Fibroblast of gingiva (primary cell): ENCODE measurements around the gene METRN.
"Not testable (repeated sequence)": the region's sequence is repeated elsewhere in the genome, so short reads cannot be mapped to it uniquely, and the experiment has no call there.

Experiments used
- DNase-seq: peaks from one replicate; pipeline ENCODE4 v3.0.0-alpha.2; 2011; ENCODE audit warnings: low read depth

The METRN gene

DNA sequence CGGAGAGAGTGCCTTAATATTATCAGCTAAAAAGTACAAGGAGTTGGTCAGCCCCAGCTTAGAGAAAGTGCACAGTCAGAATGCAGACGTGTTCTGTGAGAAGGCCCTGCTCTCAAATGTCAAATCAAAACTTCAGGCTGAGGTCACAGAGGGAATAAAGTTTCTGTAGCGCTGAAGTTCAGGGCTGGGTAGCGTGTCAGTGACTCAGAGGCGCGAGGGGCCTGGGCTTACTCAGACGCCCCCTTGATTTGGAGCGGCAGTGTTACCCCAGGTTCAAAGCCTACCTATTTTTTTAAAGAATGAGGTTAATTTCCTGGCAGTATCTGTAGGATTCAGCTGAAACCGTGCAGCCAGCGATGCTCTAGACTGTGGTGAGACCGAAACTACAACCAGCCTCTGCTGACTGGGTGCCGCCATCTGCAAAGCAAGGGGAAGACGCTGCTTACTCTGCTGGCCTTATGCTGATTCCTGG, 21.1 kb downstream of the METRN start:
- DNase-seq = no peak

DNA sequence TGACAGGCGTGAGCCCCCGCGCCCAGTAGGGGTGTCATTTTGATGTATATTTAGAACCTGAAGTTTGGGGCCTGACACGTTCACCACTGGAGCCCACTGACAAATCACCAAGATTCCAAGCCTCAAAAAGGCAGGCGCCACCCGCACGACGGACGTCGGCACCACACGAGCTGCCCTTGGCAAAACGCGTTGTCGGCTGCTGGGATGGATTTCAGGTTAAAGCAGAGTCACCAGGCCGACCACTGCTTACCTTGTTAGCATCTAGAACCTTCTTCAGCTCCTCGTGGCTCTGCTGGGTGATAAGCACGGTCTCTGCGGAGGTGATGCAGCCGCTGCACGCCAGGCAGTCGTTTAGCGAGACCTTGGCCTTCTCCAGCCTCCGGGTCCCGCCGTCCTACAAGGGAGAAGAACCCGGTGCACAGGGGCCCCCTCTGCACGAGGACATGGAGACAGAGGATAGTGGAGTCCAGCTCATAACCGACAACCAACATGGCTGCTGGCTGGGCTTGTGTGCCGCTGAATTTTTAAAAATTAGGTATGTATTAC, 22.1 kb downstream of the METRN start:
- no peak for DNase-seq

DNA sequence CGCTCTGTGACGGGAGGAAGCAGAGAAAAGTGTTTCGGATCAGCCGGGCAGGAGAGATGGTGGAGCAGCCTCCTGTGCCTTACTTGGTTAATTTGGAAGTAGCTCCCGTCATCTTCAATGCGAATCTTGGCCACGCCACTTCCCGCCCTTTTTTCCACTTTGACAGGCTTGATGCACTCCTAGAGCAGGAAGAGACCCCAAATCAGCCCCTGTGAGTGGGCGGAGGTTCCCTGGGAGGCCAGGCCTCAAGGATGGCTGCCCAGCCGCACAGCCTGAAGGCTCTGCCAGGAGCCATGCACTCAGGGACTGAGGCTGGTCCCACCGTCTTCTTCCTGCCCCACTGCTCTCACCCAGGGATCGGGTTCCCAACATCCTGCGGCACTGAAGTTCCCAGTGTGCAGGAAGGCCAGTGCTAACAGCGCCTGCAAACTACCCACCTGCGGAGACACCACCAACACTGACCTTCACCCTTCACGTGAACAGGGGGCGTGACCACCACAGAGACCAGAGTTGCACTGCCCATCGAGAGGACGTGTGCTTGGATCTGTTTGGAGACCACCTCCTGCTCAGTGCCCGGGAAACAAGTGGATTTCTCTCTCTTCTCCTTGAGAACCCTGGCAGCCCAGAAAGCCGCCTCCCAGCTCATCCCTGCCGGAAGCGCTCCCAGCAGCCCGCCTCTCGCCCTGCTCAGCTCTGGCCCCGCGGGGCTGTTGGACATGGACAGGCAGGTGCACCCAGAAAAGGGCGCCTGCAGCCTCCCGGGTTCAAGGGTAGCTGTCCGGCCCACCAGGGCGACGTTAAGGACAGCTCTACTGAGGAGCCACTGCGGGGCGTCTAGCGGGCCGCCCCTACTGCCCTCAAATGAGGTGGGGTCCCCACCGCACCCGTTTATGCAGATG, 24.9 kb downstream of the METRN start:
- no peak for DNase-seq

DNA sequence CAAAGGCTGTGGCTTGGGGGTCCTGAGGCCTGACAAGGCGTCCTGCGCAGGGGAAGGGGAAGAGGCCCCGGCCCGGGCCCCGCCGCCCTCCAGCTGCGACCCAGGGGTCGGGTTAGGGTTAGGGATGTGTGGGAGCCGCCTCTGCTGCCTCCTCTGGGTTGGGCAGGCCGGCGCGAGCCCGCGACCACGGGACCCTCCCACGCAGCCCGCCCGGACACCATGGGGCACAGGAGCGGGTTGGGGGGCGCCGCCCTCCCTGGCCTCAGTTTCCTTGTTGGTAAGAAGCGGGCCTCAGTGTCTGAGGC, 25.5 kb downstream of the METRN start:
- DNase-seq = no peak

DNA sequence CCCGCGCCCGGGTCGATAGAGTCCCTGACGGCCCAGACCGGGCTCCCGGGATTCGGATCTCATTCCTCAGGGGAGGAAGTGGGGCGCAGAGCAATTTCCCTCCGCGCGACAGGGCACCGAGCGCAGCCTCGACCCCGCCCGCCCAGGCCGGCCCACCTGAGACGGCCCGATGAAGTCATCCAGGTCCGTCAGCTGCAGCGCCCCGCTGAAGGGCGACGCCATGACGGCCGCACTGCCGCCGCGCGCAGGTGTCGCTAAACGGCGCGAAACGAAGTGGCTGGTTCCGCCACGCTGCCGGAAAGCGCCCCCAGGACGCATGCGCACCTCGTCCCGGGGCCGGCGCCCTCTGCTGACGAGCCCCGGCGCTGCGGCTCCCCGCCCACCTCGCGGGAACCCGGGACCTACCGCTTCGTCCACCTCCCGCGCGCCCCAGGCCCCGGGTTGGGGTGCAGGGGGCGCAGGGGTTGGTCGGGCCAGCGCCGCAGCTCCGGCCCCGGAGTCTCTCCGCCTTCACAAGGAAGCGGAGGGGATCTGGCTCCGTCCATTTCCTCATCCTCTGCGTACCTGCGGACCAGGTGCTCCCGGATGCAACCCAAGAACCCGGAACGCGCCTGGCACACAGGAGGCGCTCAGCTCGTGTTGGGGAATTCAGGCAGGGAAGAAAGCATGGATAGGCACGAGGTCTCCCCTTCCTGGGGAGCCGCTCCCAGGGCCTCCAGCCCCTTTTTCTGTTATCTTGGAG, 26.0 kb downstream of the METRN start, which contains the start of gene CIAO3:
Gene CIAO3 (minus strand): TSS at position 234 of the 742 bp plus-strand sequence. CDS start 12 bp downstream, at position 222.
- DNase-seq = peak; percentile 91

DNA sequence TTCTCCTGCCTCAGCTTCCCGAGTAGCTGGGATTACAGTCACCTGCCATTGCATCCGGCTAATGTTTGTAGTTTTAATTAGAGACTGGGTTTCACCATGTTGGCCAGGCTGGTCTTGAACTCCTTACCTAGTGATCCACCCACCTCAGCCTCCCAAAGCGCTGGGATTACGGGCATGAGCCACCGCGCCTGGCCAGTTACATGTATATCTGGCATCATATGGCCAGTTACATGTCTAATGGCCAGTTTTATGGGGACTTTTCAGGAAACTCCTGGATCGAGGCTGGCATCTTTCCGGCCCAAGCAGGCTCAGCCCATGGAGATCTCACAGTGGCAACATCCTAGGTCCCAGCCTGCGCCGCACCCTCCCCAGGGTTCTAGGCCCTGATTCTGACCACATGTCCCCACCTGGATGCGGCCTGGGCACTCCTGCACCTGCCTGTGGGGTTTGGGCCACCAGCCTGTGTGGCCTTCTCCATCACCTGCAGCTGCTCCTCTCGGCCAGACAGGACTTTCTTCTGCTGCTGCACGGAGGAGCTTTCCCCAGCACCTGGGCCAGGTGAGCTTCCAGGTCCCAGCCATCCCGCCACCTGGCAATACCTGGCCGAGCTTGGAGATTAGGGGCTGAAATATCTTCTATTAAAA, 27.2 kb downstream of the METRN start:
- DNase-seq = no peak

DNA sequence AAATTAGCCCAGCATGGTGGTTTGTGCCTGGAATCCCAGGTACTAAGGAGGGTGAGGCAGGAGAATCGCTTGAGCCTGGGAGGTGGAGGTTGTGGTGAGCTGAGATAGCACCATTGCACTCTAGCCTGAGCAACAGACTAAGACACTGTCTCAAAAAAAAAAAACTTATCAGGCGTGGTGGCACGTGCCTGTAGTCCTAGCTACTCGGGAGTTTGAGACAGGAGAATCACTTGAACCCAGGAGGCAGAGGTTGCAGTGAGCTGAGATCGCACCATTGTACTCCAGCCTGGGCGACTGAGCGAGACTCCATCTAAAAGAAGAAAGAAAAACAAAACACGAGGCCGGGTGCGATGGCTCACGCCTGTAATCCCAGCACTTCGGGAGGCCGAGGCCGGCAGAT, 28.0 kb downstream of the METRN start:
- DNase-seq = not testable (repeated sequence)

DNA sequence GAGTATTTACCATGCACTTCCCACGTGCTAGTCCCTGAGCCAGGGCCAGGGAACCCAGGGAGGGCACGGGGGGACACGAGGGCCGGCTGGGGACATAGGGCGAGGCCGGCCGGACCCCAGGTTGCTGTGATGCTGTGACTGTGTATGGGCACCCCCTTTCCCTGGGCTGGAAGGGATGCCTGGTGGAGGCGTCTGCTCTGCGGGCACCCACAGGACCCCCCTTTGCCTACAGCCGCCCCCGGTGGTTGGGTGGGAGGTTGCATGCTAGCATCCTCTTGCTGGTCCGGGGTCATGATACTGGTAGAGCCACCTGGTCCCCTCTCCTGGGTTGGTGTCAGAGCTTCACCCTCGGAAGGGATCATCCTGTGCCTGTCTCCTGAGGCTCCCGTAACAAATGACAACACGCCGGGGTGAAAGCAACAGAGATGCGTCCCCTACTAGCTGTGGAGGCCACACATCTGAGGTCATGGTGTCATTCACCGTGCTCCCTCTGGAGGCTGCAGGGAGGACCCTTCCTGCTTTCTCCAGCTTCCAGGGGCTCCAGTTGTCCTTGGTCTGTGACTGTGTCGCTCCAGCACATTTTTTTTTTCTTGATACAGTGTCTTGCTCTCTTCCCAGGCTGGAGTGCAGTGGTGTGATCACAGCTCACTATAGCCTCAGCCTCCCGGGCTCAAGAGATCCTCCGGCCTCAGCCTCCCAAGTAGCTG, 29.0 kb downstream of the METRN start:
- DNase-seq = no peak

DNA sequence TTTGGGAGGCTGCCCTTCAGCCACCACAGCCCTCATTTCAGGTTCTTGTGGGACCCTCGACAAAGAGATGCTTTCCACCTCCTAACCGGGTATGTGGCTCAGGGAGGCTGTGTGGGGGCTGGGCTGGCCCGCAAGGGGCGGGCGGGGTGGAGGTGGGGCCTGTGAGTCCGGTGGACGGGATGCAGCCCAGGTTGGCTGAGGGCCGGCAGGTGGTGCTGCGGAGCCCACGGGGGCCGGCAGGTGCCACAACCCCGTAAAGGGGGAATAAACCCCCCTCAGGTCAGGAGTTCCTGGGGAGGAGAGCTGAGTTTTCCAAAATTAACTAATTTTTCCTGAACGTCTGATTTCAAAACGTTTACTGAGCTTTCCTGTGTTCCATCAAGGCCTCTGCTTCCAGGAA, 30.8 kb downstream of the METRN start:
- no peak for DNase-seq

DNA sequence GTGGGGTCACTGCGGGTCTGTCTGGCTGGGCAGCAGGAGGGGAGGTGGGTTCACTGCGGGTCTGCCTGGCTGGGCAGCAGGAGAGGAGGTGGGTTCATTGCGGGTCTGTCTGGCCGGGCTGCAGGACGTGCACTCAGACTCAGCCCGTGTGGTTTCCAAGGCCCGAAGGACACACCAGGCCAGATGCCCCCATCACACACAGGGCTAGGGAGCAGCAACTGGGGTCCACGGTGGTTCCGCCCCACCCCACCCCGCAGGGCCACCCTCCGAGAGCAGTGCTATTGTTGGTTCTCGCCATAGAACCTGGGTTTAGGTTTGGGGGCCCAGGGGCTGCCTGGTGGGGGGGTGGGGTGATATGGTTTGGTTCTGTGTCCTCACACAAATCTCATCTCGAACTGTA, 31.7 kb downstream of the METRN start:
- no peak for DNase-seq

DNA sequence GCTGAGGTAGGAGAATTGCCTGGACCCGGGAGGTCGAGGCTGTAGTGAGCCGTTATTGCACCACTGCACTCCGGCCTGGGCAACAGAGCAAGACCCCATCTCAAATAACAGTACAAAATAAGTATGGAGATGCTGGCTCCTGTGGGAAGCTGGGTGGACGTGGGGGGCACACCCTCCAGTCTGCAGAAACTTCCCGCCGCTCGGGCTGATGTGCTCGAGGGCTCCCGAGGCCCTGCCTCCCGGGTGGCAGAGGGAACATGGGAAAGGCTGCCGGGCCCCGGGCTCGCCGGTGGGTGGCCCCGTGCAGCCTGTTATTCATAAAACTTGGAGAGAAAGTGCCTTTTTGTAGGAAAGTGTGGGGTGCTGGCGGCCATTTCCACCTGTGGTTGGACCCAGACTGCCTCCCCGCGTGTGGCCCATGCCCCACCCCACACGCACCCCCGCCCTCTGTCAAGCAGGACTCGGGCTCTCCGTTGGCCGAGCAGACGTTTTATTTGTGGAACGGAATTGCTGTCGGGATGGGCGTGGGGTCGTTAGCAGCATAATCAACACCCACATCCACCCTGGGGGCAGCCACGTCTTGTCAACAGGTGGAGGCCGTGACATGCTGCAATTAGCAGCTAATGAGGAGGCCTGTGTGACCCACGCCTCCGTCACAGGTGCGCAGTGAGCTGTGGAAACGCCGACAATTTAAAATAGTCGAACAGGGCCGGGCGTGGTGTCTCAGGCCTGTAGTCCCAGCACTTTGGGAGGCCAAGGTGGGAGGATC, 33.2 kb downstream of the METRN start:
- DNase-seq = no peak

DNA sequence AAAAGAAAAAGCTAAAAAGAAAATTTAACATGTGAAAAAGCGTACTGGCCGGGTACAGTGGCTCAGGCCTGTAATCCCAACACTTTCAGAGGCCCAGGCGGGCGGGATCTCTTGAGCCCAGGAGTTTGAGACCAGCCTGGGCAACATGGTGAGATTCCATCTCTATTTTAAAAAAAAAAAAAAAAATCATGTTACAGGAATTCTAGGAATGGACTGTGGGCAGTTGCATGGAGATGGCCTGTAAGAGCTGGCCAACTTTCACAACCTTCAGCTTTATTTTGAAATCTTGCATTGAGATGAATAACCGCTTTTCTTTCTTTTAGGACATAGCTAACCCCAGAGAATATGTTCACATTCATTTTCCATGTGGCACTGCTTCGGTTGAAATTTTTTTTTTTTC, 34.1 kb downstream of the METRN start:
- peak; percentile 86 for DNase-seq

DNA sequence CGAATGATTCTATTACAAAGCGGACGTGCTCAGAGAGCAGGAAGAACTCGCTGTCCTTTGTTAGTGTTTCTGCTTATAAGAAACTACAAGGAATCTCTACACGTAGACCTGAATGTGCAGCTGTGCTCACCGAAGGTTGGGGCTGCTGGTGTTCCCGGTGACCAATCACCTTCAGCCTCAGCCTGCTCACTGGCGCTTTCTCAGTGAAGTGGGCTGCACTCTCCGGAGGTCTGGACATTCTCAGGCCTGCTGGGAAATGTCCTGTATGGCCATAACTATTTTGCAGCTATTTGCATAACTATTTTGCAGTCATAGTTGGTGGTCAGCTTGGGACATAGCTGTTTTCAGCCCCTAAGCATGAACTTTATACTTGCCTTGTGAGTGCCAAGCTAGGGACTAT, 35.6 kb downstream of the METRN start:
- DNase-seq = no peak

DNA sequence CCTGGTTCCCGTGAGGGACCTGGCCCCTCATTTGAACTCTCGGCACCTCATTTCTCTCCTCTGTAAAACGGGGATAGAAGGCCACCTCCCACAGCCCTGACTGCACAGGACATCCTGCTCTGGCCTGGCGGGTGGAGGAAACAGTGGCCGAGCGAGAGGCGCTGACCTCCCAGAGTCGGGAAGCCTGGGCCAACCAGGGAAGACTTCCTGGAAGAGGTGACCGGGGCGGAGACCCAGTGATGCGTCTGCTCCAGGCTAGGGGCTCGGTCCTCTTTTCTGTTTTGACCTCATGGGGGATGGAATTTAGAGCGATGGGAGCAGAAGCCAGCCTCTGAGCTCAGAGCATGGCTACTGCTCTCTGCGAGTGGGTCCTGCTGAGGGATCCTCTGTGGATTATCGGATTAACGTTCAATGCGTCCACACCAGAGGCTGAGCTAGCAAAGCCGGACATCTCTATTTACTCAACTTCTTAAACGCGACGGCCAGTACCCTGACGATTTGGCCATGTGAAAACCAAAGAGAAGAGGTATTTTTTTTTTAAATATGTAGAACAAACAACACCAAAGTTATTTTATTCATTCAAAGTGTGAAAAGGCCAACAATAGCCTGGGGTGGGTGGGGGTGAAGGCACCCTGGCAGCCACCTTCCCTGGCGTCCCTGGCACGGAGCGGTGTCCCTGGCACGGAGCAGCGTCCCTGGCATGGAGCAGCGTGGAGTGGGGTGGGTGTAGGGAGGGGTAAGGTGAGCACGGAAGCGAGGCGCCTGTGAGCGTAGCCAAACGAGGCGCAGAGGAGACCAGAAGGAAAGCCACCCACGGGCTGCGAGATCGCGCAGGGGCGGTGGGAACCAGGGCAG, 36.5 kb downstream of the METRN start:
- no peak for DNase-seq

DNA sequence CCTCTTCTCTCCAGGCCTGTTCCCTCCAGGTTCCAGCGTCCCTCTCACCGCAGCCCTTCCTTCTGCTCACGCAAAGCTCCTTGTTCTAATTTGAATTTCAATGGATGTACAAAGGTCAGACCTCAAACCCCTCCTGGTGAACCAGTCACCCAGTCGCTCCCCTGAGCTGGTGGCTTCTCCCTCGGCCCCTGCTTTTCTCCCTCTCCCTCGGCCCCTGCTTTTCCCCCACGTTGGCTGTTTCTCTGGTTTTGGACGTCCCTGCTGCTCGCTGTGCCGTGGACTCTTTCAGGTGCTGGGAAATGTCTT, 37.0 kb downstream of the METRN start:
- no peak for DNase-seq

DNA sequence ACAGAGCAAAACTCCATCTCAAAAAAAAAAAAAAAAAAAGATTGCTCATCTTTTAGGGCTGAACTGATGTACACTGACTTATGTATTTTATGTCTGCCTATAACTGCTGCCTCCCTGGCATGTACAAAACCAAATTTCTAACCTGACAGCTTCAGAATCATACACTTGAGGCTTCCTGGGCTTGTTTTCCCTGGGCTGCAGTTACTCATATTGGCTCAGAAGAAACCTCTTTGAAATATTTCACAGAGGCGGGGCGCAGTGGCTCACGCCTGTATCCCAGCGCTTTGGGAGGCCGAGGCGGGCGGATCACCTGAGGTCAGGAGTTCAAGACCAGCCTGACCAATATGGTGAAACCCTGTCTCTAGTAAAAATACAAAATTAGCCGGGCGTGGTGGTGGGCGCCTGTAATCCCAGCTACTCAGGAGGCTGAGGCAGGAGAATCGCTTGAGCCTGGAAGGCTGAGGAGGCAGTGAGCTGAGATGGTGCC, 39.2 kb downstream of the METRN start:
- DNase-seq = not testable (repeated sequence)

DNA sequence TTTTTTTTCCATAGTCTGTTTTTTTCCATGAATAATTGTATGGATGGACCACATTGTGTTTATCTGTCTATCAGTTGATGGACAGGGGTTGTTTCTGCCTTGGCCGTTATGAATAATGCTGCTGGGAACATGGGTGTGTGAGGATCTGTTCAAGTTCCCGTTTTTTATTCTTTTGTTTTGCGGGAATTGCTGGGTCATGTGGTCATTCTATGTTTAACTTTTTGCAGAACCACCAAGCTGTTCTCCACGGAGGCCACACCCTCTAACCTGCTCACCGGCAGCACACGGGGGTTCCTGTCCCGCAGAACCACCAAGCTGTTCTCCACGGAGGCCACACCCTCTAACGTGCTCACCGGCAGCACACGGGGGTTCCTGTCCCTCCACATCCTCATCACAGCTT, 39.7 kb downstream of the METRN start:
- DNase-seq = no peak

DNA sequence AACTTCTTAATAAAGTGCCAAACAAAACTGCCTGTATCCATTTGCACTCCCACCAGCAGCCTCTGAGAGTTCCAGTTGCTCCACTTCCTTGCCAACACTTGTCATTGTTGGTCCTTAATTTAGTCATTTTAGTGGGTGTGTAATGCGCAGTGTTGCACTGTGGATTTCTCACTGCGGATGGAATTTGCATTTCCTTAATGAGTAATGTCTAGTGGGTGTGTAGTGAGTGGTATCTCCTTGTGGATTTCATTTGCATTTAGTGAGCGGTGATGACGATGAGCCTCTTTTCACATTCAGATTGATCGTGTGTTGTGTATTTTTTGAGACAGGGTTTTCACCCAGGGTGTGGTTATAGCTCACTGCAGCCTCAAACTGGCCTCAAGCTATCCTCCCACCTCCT, 41.5 kb downstream of the METRN start:
- DNase-seq = no peak

DNA sequence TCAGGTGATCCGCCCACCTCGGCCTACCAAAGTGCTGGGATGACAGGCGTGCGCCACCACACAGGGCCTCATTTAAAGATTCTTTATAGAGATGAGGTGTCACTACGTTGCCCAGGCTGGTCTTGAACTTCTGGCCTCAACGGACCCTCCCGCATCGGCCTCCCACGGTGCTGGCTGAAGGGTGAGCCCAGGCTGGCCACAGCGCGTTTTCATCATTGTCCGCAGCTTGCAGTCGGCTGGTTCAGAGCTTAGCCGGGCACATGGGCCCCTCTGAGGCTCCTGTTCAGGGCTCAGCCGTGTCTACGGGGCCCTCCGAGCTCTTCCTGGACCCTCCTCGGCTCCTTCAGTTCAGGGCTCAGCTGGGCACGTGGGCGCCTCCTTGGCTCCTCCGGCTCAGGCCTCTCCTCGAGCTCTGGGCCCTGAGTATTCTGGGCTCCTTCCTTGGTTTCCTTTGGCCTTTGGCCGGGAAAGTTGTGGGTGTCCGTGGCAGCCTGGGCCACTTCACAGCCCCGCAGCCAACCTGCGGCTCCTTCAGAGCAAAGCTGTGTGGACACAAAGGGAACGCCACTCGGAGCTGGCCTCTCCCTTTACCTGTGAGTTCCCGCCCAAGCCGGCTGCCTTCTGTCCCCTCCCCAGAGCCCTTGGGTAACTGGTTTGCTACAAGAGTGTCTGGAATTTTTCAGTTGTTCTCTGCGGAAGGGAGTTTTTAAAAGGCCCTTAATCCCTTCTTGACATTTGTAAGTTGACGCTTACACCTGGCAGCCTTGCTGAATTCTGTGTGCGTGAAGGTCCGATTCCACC, 44.4 kb downstream of the METRN start:
- DNase-seq = no peak
